Head of caudate nucleus (tissue), 42 donors: ENCODE data around the gene ALDOA.
"Not testable (repeated sequence)": the region's sequence is repeated elsewhere in the genome, so short reads cannot be mapped to it uniquely, and the experiment has no call there.

Experiments used
- DNase-seq, 42 donors: peaks; one replicate each; pipeline versions ENCODE4 v3.0.0 to v3.0.0-alpha.2; 2020 to 2021; ENCODE audit warnings: mixed read lengths in 7 of 42
- intact Hi-C: fragments of 100-400 bp; cut with DNase I; formaldehyde crosslinking; loops from one replicate; pipeline ENCODE4 v1.15.0; 2022

Gene ALDOA

GRCh38 chr16:30033270-30033669 is 32.3 kb upstream of the ALDOA start:
- intact Hi-C loops = no loop called here
- no peak for DNase-seq

- intact Hi-C loops = no loop called here
- no peak for DNase-seq
Observed at GRCh38 chr16:30040221-30040620, 25.3 kb upstream of the ALDOA start.

GRCh38 chr16:30040690-30041089 is 24.9 kb upstream of the ALDOA start:
- intact Hi-C loops, DNase-seq: not testable (repeated sequence)

GRCh38 chr16:30041841-30042240 is 23.7 kb upstream of the ALDOA start:
- peak in 1 of 42 donors; percentile 53 for DNase-seq
- intact Hi-C loops = no loop called here

GRCh38 chr16:30046178-30046577 is 19.4 kb upstream of the ALDOA start:
- intact Hi-C loops = no loop called here

GRCh38 chr16:30046588-30046987 is 19.0 kb upstream of the ALDOA start:
- DNase-seq = no peak
- intact Hi-C loops = no loop called here

More at GRCh38 chr16:30046178-30046577, 19.4 kb upstream of the ALDOA start:
- DNase-seq = no peak

GRCh38 chr16:30049871-30050270 is 15.7 kb upstream of the ALDOA start:
- DNase-seq = peak in 35 of 42 donors; percentile 27 to 86 (median 65)
- intact Hi-C loops = loop anchor here (10.0 kb wide), 1 partner anchor 55 kb away; the partner anchor contains the start of genes HIRIP3 and INO80E

- no peak for DNase-seq
- intact Hi-C loops = loop anchor here (10.0 kb wide), 1 partner anchor 57 kb away; the partner anchor contains the start of genes HIRIP3 and INO80E
Observed at GRCh38 chr16:30051518-30051917, 14.0 kb upstream of the ALDOA start.

- DNase-seq = peak; percentile 79 to 98 (median 93)
- intact Hi-C loops = loop anchor here (10.0 kb wide), 1 partner anchor 58 kb away; the partner anchor contains the start of genes HIRIP3 and INO80E
Observed at GRCh38 chr16:30052671-30053372, 12.7 kb upstream of the ALDOA start.

GRCh38 chr16:30053376-30054015 is 12.1 kb upstream of the ALDOA start:
- intact Hi-C loops = loop anchor here (10.0 kb wide), 1 partner anchor 59 kb away; the partner anchor contains the start of genes HIRIP3 and INO80E
- peak in 3 of 42 donors; percentile 18 to 21 (median 20) for DNase-seq

GRCh38 chr16:30054451-30054850 is 11.1 kb upstream of the ALDOA start:
- intact Hi-C loops = loop anchor here (10.0 kb wide), 1 partner anchor 60 kb away; the partner anchor contains the start of genes HIRIP3 and INO80E
- no peak for DNase-seq

GRCh38 chr16:30054959-30055553 is 10.5 kb upstream of the ALDOA start:
- DNase-seq = peak in 9 of 42 donors; percentile 25 to 53 (median 37)

GRCh38 chr16:30060346-30060745 is 5.2 kb upstream of the ALDOA start:
- intact Hi-C loops = no loop called here
- DNase-seq = no peak

More at GRCh38 chr16:30054959-30055553, 10.5 kb upstream of the ALDOA start:
- intact Hi-C loops = loop anchor here (10.0 kb wide), 1 partner anchor 60 kb away; the partner anchor contains the start of genes HIRIP3 and INO80E

GRCh38 chr16:30060836-30061554 is 4.6 kb upstream of the ALDOA start:
- intact Hi-C loops = no loop called here
- no peak for DNase-seq

- intact Hi-C loops = no loop called here
- peak in 4 of 42 donors; percentile 12 to 41 (median 29) for DNase-seq
Observed at GRCh38 chr16:30063278-30063892, 2.2 kb upstream of the ALDOA start.

GRCh38 chr16:30063893-30064728 is 1.4 kb upstream of the ALDOA start:
- intact Hi-C loops = no loop called here
- peak; percentile 67 to 93 (median 83) for DNase-seq

- intact Hi-C loops = loop anchor here (5.0 kb wide), 1 partner anchor 58 kb away; the partner anchor contains the start of gene MAPK3
- peak in 2 of 42 donors; percentile 9 to 15 for DNase-seq
Observed at GRCh38 chr16:30064729-30065101, 845 bp upstream of the ALDOA start.
